HL-60 (cell line): ENCODE measurements around the gene SEPTIN5.

Experiments
- DNase-seq, 2 experiments: peaks; one replicate each; pipeline ENCODE4 v3.0.0-alpha.2; 2010 to 2020; ENCODE audit warnings: low read depth in 1 of 2, low spot score in 1 of 2
- H3K27ac ChIP-seq: fragments of 250-450 bp; sonication (Bioruptor Pico); replicated peaks from 2 replicates; pipeline ENCODE4 v1.5.1; 2020; ENCODE audit warnings: mild to moderate bottlenecking, moderate library complexity
- H3K27me3 ChIP-seq: fragments of 250-450 bp; sonication (Bioruptor Pico); 2 replicates; pipeline ENCODE4 v1.5.1; 2021; ENCODE audit warnings: mild to moderate bottlenecking, moderate library complexity; ENCODE audit not compliant: insufficient read depth, poor library complexity, severe bottlenecking
- H3K4me3 ChIP-seq: replicated peaks from 2 replicates; pipeline ENCODE4 v1.5.1; 2011; ENCODE audit warnings: mild to moderate bottlenecking, control low read depth, low read length; ENCODE audit not compliant: insufficient read depth
- GABPA ChIP-seq: IDR thresholded peaks from 2 replicates; pipeline ENCODE4 v1.6.1; 2012; ENCODE audit warnings: low read depth
- POLR2AphosphoS5 ChIP-seq: IDR thresholded peaks from 2 replicates; pipeline ENCODE4 v1.6.1; 2012; ENCODE audit warnings: low read depth
- SPI1 ChIP-seq: IDR thresholded peaks from 2 replicates; pipeline ENCODE4 v1.6.1; 2012; ENCODE audit warnings: low read depth, mild to moderate bottlenecking, borderline replicate concordance
- TF ChIP-seq, protein P1 (sequence below): IDR thresholded peaks from one replicate; pipeline ENCODE4 v1.5.1; 2011; ENCODE audit warnings: low read length, control low read depth, inconsistent platforms; ENCODE audit not compliant: insufficient read depth
- TF ChIP-seq, protein P2 (sequence below): IDR thresholded peaks from 2 replicates; pipeline ENCODE4 v1.6.1; 2012; ENCODE audit warnings: low read depth; ENCODE audit not compliant: insufficient replicate concordance

SEPTIN5 gene

DNA sequence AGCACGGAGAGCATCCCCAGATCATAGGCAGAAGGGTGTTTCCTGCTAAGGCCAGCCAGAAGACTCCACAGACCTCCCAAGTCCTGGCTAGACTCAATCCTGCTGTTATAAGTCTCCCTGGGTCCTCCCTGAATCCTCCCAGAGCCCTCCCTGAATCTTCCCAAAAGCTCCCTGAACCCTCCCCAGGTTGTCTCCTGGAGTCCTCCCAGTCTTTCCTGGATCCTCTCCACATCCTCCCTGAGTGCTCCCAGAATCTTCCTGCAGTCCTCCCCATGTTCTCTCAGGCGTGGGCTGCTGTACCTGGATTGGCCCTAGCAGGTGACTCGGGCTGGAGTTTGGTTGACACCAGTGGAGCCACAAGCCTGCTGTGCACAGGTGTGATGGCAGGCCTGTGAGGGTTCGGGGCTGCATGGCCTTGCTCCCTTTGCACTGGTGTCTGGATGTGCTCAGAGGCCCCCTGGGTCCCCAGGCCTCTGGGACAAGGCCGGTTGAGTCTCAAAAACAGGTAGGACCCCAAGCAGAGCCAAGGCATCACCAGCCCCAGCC, 20.6 kb downstream of the SEPTIN5 start:
- no peak for DNase-seq
- no peaks in the 10 kb centered on the region for H3K27me3 ChIP-seq
- H3K4me3 ChIP-seq: no peak overlapping the region
- TF ChIP-seq, protein P1, sequence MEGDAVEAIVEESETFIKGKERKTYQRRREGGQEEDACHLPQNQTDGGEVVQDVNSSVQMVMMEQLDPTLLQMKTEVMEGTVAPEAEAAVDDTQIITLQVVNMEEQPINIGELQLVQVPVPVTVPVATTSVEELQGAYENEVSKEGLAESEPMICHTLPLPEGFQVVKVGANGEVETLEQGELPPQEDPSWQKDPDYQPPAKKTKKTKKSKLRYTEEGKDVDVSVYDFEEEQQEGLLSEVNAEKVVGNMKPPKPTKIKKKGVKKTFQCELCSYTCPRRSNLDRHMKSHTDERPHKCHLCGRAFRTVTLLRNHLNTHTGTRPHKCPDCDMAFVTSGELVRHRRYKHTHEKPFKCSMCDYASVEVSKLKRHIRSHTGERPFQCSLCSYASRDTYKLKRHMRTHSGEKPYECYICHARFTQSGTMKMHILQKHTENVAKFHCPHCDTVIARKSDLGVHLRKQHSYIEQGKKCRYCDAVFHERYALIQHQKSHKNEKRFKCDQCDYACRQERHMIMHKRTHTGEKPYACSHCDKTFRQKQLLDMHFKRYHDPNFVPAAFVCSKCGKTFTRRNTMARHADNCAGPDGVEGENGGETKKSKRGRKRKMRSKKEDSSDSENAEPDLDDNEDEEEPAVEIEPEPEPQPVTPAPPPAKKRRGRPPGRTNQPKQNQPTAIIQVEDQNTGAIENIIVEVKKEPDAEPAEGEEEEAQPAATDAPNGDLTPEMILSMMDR: no peak
- TF ChIP-seq GABPA (no peak), SPI1 (no peak)
- H3K27ac ChIP-seq: no peak overlapping the region

DNA sequence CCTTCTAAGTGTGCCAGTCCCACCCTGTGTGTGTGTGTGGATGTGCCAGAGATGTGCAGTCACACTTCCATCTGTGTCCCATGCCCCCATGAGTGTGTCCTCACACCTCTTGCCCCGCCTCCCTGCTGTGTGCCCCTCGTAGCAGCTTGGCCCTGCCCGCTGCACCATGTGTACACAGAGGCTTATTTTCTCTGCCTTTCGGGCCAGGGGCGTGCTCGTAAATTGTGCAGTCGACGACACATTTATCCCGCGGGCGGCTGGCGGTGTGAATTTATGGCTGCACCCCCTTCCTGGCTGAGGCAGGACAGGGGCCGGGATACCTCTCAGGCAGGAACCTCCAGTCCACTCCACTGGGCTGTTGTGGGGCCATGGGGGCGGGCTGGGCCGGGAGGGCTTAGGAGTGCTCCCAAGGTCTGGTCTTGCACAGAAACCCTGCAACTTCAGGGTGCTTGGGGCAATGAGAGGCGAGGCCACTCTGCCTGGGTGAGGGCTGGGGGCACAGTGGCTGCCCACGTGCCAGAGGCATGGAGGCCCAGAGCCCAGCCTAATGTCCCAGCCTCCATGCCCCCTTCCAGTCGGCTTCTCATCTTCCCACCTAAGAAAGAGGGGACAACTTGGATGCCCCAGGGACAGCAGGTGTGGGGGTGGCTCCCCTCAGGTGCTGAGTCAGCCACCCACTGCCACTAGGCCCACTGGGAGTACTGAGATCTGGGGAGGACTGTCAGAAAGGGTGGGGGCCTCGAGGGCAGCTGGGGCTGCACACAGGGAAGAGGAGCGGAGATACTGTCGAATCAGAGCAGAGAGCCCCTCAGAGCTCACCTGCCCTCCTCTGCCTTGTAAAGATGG, 21.6 kb downstream of the SEPTIN5 start:
- DNase-seq: no peak
- Histone ChIP-seq H3K4me3 (no peak overlapping the region), H3K27me3 (no peaks in the 10 kb centered on the region), H3K27ac (no peak overlapping the region)
- TF ChIP-seq POLR2AphosphoS5 (no peak), SPI1 (no peak), GABPA (no peak)
- TF ChIP-seq, protein P2, sequence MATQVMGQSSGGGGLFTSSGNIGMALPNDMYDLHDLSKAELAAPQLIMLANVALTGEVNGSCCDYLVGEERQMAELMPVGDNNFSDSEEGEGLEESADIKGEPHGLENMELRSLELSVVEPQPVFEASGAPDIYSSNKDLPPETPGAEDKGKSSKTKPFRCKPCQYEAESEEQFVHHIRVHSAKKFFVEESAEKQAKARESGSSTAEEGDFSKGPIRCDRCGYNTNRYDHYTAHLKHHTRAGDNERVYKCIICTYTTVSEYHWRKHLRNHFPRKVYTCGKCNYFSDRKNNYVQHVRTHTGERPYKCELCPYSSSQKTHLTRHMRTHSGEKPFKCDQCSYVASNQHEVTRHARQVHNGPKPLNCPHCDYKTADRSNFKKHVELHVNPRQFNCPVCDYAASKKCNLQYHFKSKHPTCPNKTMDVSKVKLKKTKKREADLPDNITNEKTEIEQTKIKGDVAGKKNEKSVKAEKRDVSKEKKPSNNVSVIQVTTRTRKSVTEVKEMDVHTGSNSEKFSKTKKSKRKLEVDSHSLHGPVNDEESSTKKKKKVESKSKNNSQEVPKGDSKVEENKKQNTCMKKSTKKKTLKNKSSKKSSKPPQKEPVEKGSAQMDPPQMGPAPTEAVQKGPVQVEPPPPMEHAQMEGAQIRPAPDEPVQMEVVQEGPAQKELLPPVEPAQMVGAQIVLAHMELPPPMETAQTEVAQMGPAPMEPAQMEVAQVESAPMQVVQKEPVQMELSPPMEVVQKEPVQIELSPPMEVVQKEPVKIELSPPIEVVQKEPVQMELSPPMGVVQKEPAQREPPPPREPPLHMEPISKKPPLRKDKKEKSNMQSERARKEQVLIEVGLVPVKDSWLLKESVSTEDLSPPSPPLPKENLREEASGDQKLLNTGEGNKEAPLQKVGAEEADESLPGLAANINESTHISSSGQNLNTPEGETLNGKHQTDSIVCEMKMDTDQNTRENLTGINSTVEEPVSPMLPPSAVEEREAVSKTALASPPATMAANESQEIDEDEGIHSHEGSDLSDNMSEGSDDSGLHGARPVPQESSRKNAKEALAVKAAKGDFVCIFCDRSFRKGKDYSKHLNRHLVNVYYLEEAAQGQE: no peak
- TF ChIP-seq, protein P1: no peak

DNA sequence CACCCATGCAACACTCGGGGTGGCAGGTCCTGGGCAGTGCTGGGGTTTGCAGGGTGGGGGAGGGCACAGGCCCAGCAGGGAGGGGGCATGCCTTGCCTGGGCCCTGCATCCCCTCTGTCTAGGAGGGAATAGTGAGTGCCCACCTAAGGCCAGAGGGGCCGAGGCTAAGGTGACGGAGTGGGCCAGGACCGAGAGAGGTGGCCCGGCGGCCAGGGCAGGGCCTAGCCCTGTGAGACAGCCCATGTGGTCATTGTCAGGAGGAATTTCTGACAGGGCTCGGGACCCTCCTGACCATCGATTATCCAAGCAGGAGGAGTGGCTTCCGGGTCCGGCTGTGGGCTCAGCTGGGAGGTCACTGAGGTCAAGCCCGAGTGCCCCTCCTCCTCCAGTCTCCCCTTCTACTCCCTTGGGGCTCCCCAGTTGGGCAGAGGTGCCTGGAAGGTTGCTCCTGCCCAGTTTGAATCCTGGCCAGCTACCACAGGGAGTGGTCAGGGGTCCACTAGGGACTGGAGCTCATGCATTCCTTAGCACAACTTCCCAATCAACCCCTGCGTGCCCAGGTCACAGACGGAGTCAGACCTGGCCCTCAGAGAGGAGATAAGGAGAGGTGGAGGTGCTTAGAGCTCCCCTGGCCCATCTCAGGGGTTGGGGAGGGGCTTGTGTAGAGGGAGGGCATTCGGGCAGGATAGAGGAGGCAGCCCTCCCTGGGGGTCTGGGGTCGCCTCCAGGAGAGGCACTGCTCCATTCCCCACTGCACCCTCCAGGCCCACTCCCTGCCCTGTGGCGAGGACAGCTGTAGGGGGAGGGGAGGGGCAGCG, 23.8 kb downstream of the SEPTIN5 start:
- Histone ChIP-seq H3K27me3 (no peaks in the 10 kb centered on the region), H3K27ac (no peak overlapping the region), H3K4me3 (no peak overlapping the region)
- DNase-seq: no peak
- TF ChIP-seq POLR2AphosphoS5 (no peak), GABPA (no peak), SPI1 (no peak)
- TF ChIP-seq, protein P2: no peak
- TF ChIP-seq, protein P1: no peak
